ENCODE measurements around the gene EPAS1.

EPAS1 gene

GRCh38 chr2:46364797-46365457 is 67.7 kb downstream of the EPAS1 start:
- peak; percentile 62 for DNase-seq (ENCODE audit: low spot score)

- DNase-seq (ENCODE audit: low spot score): no peak
These were observed 68.9 kb downstream of the EPAS1 start for GRCh38 chr2:46365913-46366667.

GRCh38 chr2:46366668-46367052 is 69.5 kb downstream of the EPAS1 start:
- DNase-seq (ENCODE audit: low spot score): no peak

GRCh38 chr2:46367286-46367685 is 70.1 kb downstream of the EPAS1 start:
- no peak for DNase-seq (ENCODE audit: low spot score)

- DNase-seq (ENCODE audit: low spot score): no peak
These were observed 71.2 kb downstream of the EPAS1 start for GRCh38 chr2:46368401-46368800.

- DNase-seq (ENCODE audit: low spot score): no peak
These were observed 72.6 kb downstream of the EPAS1 start for GRCh38 chr2:46369783-46370182.

- no peak for DNase-seq (ENCODE audit: low spot score)
These were observed 74.6 kb downstream of the EPAS1 start for GRCh38 chr2:46371854-46372253.

- no peak for DNase-seq (ENCODE audit: low spot score)
These were observed 75.3 kb downstream of the EPAS1 start for GRCh38 chr2:46372475-46372874.

- DNase-seq (ENCODE audit: low spot score): no peak
These were observed 76.0 kb downstream of the EPAS1 start for GRCh38 chr2:46373238-46373637.

- DNase-seq (ENCODE audit: low spot score): no peak
These were observed 78.4 kb downstream of the EPAS1 start for GRCh38 chr2:46375566-46376125.

- DNase-seq (ENCODE audit: low spot score): no peak
These were observed 79.4 kb downstream of the EPAS1 start for GRCh38 chr2:46376586-46376985.

- DNase-seq (ENCODE audit: low spot score): no peak
These were observed 79.9 kb downstream of the EPAS1 start for GRCh38 chr2:46377101-46377581.

- DNase-seq (ENCODE audit: low spot score): no peak
These were observed 80.7 kb downstream of the EPAS1 start for GRCh38 chr2:46377666-46378560.

- DNase-seq (ENCODE audit: low spot score): no peak
These were observed 81.4 kb downstream of the EPAS1 start for GRCh38 chr2:46378616-46379015.

- no peak for DNase-seq (ENCODE audit: low spot score)
These were observed 82.2 kb downstream of the EPAS1 start for GRCh38 chr2:46379213-46380037.

GRCh38 chr2:46380038-46380940 is 83.1 kb downstream of the EPAS1 start:
- no peak for DNase-seq (ENCODE audit: low spot score)

GRCh38 chr2:46381263-46381849 is 84.1 kb downstream of the EPAS1 start:
- no peak for DNase-seq (ENCODE audit: low spot score)

- DNase-seq (ENCODE audit: low spot score): no peak
These were observed 84.7 kb downstream of the EPAS1 start for GRCh38 chr2:46381871-46382270.

- no peak for DNase-seq (ENCODE audit: low spot score)
These were observed 85.3 kb downstream of the EPAS1 start for GRCh38 chr2:46382331-46383112.
